Putamen (tissue), 1 donor: Measurements from ENCODE around the gene FBXO22.
"Not testable (repeated sequence)": the region's sequence is repeated elsewhere in the genome, so short reads cannot be mapped to it uniquely, and the experiment has no call there.

Source experiments
- DNase-seq: peaks from one replicate; pipeline ENCODE4 v3.0.0-alpha.2; 2016; ENCODE audit warnings: low spot score

Gene FBXO22

DNA sequence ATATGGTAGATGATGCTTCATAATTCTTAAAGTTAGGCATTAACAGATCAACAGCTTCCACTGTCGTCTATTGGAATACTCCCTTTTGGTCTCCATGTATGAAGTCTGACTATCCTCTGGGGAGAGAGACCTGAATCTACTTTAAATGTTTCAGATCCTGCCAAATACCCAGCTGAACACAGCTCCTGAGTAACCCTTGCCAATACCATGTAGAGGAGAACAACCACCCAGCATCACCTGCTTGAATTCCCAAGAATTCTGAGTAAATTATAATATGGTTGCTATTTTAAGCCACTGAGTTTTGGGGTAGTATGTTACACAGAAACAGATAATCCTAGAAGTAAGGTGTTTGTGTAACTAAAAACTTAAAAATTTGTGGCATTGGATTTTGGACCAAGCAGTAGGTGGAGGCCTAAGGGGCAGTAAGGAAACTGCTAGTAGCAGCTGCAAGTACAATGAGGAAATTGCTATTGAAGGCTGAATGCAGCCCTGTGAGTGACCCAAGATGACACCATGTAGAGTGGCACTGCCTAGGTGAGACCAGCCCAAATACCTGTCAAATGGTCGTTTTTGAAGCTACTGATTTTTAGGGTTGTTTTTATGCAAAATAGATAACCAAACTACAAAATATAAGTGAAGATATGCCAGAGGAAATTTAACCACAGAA is 77.6 kb downstream of the FBXO22 start:
- DNase-seq, result no peak

DNA sequence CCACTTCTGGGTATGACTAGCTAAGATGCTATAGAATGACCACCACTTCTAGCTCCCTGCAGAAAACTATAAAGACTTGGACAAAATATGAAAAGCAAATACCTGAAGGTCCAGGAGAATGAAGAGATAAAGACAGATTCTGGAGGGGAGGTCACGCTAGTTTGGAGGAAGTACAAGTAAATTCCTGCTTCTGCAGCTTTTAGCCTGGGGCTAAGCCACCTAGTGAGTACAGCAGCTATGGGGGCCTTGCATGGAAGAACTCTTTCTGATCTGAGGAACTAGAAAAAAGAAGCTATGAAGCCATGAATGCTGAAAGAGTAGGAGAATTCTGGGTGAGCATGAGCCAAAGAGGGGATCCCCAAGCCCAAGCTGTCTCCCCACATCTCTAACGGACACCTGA is 78.8 kb downstream of the FBXO22 start:
- DNase-seq, result no peak

DNA sequence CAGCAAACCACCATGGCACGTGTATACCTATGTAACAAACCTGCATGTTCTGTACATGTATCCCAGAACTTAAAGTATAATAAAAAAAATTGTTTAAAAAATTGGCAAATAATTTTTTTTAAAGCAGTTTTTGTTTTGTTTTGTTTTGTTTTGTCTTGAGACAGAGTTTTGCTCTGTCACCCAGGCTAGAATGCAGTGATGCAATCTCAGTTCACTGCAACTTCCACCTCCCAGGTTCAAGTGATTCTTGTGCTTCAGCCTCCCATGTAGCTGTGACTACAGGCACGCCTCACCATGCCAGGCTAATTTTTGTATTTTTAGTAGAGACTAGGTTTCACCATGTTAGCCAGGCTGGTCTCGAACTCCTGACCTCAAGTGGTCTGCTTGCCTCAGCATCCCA is 81.0 kb downstream of the FBXO22 start:
- DNase-seq, result not testable (repeated sequence)

- DNase-seq, result no peak
These were observed 82.3 kb downstream of the FBXO22 start for GRCh38 chr15:75985971-75986370.

GRCh38 chr15:75989045-75989444 is 85.4 kb downstream of the FBXO22 start:
- no peak for DNase-seq

GRCh38 chr15:75989875-75990274 is 86.2 kb downstream of the FBXO22 start:
- DNase-seq, result no peak
